Breast epithelium (tissue), 4 donors: ENCODE results near the gene PATE2. TPM values are rescaled to one million over a fixed set of nuclear protein-coding genes. Genes with fewer than 3 reads are reported as not detected.

Experiments used
- DNase-seq, 2 donors: peaks; one replicate each; pipeline ENCODE4 v3.0.0-alpha.2; 2019; ENCODE audit warnings: low spot score in 2 of 2
- H3K27ac ChIP-seq, 2 donors: fragments of 200-600 bp; sonication (generic) in 1 of 2; one replicate each; pipeline ENCODE4 v1.5.1; 2016 to 2019; ENCODE audit warnings: mild to moderate bottlenecking in 1 of 2
- H3K27me3 ChIP-seq, 2 donors: fragments of 200-600 bp; sonication (generic) in 1 of 2; one replicate each; pipeline versions ENCODE4 v1.5.1 to v1.6.0; 2017 to 2019; ENCODE audit warnings: control low read depth in 1 of 2, mild to moderate bottlenecking in 1 of 2
- H3K36me3 ChIP-seq: fragments of 200-600 bp; one replicate; pipeline ENCODE4 v1.5.1; 2019
- H3K4me1 ChIP-seq, 2 donors: fragments of 200-600 bp; sonication (generic); one replicate each; pipeline ENCODE4 v1.5.1; 2016 to 2019; ENCODE audit warnings: control low read depth in 1 of 2
- H3K4me3 ChIP-seq, 3 donors: fragments of 200-600 bp; sonication (generic); 1 replicate in 2 of 3; 2 replicates in 1 of 3; pipeline ENCODE4 v1.5.1; 2016 to 2019; ENCODE audit warnings: mild to moderate bottlenecking in 3 of 3, moderate library complexity in 2 of 3
- H3K9me3 ChIP-seq, 2 donors: fragments of 200-600 bp; sonication (generic) in 1 of 2; one replicate each; pipeline ENCODE4 v1.5.1; 2016 to 2019; ENCODE audit warnings: control low read depth in 1 of 2
- POLR2A ChIP-seq: fragments of 450-650 bp; IDR thresholded peaks from one replicate; pipeline ENCODE4 v1.6.1; 2016; ENCODE audit warnings: antibody characterized with exemption, mild to moderate bottlenecking, moderate library complexity
- POLR2AphosphoS5 ChIP-seq, 3 donors: sonication (generic); formaldehyde crosslinking; IDR thresholded peaks; one replicate each; pipeline ENCODE4 v1.6.1; 2017; ENCODE audit warnings: antibody characterized with exemption in 3 of 3
- intact Hi-C: fragments of 100-400 bp; cut with DNase I; formaldehyde crosslinking; loops from one replicate; pipeline ENCODE4 v1.15.1; 2023; ENCODE audit warnings: low total_unique reads
- total RNA-seq, 3 donors: library from RNA; depleted of rRNA; stranded (reverse); fragments of >200 nt; gene quantifications; one replicate each; pipeline ENCODE4 v1.1.0, GENCODE V29; 2016
- TF ChIP-seq, protein P1 (sequence below), 3 donors: fragments of 450-650 bp; IDR thresholded peaks; one replicate each; pipeline ENCODE4 v1.5.1; 2016 to 2017; ENCODE audit warnings: antibody characterized with exemption in 3 of 3, mild to moderate bottlenecking in 3 of 3, moderate library complexity in 3 of 3

Gene PATE2
- total RNA-seq, 3 donors from 2014 or later = 0.32 to 2.8 TPM; not detected in 1

DNA sequence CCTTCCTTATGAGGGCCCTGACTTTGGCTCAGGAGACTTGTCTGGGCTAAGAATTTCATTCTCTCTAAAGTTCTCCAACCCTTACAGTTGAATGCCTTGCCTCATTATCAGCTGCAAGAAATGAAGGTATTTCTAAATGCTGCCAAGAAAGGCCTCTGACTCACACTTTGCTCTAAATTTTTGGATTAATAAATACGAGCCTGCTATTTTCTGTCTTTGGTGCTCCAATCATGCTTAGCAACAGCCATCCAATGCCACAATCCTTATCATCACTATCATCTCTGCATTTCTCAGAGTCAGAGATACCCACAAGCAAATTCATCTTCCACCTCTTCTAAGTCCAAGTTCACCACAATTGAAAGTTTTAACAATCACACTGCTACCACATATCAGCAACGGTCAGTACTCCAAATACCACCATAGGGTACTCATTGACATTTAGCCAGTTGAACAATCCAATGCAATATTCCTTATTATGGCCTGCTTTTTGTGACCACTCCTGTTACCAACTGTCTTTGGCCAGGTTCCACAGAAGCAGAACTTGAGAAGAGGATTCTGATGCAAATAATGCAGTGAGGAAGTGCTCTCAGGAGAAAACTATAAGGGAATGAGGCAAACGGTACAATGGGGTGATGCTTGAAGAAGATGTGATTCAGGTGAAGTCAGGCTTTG is 5.7 kb downstream of the PATE2 start:
- H3K4me3 ChIP-seq = no peak overlapping the region
- intact Hi-C loops = no loop called here
- DNase-seq = no peak
- no peak overlapping the region for H3K27ac ChIP-seq
- no peaks in the 10 kb centered on the region for H3K36me3 ChIP-seq
- H3K4me1 ChIP-seq = no peaks in the 10 kb centered on the region
- no peaks in the 10 kb centered on the region for H3K9me3 ChIP-seq
- no peaks in the 10 kb centered on the region for H3K27me3 ChIP-seq
- no peak for TF ChIP-seq POLR2A
- no peak for TF ChIP-seq POLR2AphosphoS5 (IDR thresholded peaks at IDR 0.05)
- TF ChIP-seq, protein P1, sequence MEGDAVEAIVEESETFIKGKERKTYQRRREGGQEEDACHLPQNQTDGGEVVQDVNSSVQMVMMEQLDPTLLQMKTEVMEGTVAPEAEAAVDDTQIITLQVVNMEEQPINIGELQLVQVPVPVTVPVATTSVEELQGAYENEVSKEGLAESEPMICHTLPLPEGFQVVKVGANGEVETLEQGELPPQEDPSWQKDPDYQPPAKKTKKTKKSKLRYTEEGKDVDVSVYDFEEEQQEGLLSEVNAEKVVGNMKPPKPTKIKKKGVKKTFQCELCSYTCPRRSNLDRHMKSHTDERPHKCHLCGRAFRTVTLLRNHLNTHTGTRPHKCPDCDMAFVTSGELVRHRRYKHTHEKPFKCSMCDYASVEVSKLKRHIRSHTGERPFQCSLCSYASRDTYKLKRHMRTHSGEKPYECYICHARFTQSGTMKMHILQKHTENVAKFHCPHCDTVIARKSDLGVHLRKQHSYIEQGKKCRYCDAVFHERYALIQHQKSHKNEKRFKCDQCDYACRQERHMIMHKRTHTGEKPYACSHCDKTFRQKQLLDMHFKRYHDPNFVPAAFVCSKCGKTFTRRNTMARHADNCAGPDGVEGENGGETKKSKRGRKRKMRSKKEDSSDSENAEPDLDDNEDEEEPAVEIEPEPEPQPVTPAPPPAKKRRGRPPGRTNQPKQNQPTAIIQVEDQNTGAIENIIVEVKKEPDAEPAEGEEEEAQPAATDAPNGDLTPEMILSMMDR (IDR thresholded peaks at IDR 0.05) = no peak

DNA sequence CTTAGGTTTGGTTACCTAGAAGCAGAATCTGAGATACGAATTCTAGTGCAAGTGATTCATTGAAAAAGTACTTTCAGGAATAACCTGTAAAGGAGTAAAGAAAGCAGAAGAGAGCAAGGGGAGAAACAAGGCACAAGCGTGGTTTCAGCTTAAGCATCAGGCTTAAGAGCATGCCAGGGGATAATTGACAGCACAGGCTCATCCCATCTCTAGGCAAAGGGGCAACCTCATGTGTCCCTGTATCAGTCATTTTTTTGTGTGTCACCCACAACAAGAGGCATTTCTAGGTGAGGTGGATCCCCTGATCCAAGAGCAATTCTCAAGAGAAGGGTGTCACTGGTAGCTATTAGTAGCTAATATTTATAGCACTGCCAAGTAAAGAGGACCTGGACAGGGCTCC is 8.0 kb downstream of the PATE2 start:
- no peaks in the 10 kb centered on the region for H3K9me3 ChIP-seq
- no peaks in the 10 kb centered on the region for H3K36me3 ChIP-seq
- no peaks in the 10 kb centered on the region for H3K4me1 ChIP-seq
- no peak for TF ChIP-seq POLR2AphosphoS5 (IDR thresholded peaks at IDR 0.05)
- TF ChIP-seq, protein P1 (IDR thresholded peaks at IDR 0.05) = no peak
- no peak for TF ChIP-seq POLR2A
- intact Hi-C loops = no loop called here
- no peak overlapping the region for H3K4me3 ChIP-seq
- no peak for DNase-seq
- H3K27me3 ChIP-seq = no peaks in the 10 kb centered on the region
- no peak overlapping the region for H3K27ac ChIP-seq

DNA sequence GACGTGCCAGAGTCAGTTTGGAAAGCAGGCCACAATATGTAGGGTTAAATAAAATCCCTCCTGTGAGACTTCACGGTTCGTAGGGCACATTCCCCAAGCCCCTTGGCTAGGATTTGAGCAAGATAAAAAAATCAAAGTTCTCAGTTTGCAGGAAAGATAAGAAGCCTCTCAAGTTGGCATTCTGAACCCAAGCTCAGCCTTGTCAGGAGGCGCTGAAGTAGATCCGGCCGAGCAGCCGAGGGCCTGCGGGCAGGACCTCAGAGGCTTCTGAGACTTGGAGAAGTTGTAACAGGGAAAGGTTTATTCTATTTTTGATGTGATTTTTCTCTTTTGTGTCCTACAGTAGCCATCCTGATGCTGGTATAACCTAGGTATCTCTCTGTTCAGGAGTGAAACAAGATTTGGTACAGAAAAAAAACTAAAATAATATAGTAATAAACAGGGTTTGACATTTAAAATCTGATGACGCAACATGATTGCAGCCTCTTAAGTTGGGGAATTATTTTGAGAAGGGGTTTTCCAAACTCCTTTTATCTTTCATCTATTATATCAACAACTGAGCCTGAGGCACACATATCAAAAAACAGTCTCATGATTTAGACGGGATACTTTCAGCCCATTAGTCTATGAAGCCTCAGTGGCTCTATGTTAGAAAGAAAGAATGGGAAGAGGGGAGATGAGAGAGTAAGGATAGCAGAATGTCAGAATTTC is 10.1 kb downstream of the PATE2 start:
- Histone ChIP-seq H3K36me3 (no peaks in the 10 kb centered on the region), H3K27me3 (no peaks in the 10 kb centered on the region)

DNA sequence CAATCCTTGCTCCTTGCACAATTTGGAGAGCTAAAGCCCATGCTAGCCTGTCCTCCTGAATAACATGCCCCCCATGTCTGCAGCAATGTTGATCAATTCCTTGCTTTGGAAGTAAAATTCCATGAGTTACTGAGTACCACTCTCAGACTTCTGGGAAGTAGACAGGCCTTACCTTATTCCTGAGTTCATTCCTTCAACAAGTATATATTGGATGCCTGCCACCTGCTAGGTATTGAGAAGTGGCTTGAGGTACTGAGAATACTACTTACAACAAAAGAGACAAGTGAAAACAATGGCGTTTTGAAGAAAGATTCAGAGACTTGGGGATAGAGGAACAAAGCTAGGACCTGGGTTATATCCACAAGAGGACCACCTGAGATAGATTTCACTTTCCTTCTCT is 12.4 kb downstream of the PATE2 start:
- no peaks in the 10 kb centered on the region for H3K4me1 ChIP-seq
- H3K27me3 ChIP-seq = no peaks in the 10 kb centered on the region
- intact Hi-C loops = no loop called here
- no peaks in the 10 kb centered on the region for H3K9me3 ChIP-seq
- TF ChIP-seq, protein P1 (IDR thresholded peaks at IDR 0.05) = no peak
- TF ChIP-seq POLR2AphosphoS5 (IDR thresholded peaks at IDR 0.05) (no peak), POLR2A (no peak)
- no peak overlapping the region for H3K27ac ChIP-seq
- no peak for DNase-seq
- H3K4me3 ChIP-seq = no peak overlapping the region
- no peaks in the 10 kb centered on the region for H3K36me3 ChIP-seq

More for the DNA sequence above, 10.1 kb downstream of the PATE2 start:
- intact Hi-C loops = no loop called here
- DNase-seq = no peak
- Histone ChIP-seq H3K4me3 (no peak overlapping the region), H3K27ac (no peak overlapping the region), H3K4me1 (no peaks in the 10 kb centered on the region), H3K9me3 (no peaks in the 10 kb centered on the region)
- TF ChIP-seq POLR2A = no peak
- TF ChIP-seq, protein P1 (IDR thresholded peaks at IDR 0.05) = no peak
- no peak for TF ChIP-seq POLR2AphosphoS5 (IDR thresholded peaks at IDR 0.05)

DNA sequence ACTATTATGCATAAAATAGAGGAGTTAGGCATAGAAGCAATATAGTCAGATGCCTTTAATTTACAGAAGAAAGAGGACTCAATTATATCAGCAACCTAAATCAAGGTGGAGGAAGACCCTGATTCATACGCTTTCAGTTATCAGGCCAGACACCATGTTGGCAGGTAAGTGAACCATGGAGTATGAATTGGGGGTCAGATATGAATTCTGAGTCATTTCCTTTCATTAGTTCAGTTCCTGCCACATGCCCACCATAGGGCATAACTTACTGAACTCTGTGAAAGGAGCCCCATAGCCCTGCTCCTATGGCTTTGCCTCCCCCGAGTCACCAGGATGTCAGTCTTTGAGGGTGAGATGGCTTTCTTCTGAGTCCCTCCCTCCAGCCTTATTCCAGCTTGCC is 15.1 kb downstream of the PATE2 start:
- Histone ChIP-seq H3K36me3 (no peaks in the 10 kb centered on the region), H3K4me1 (no peaks in the 10 kb centered on the region), H3K4me3 (no peak overlapping the region), H3K27ac (no peak overlapping the region), H3K27me3 (no peaks in the 10 kb centered on the region), H3K9me3 (peaks cover 0 to 6% of the 10 kb centered on the region in 2 donors)
- intact Hi-C loops = no loop called here
- no peak for DNase-seq
- no peak for TF ChIP-seq POLR2AphosphoS5 (IDR thresholded peaks at IDR 0.05)
- TF ChIP-seq, protein P1 (IDR thresholded peaks at IDR 0.05) = no peak
- TF ChIP-seq POLR2A = no peak
